Neural cell (in vitro differentiated cells): ENCODE results near the gene THRAP3. TPM values are rescaled to one million over a fixed set of nuclear protein-coding genes. Genes with fewer than 3 reads are reported as not detected.

ENCODE experiments used
- H2AFZ ChIP-seq: fragments of 200-600, 300-800 bp; sonication (generic), shearing (Covaris generic); 2 replicates; pipeline ENCODE4 v1.6.0; 2014; ENCODE audit warnings: low read depth, mild to moderate bottlenecking, antibody characterized with exemption, low read length, moderate library complexity
- H3F3A ChIP-seq: fragments of 200-600 bp; shearing (Covaris generic); 2 replicates; pipeline ENCODE4 v1.6.1; 2016; ENCODE audit warnings: mild to moderate bottlenecking, moderate library complexity, mixed read lengths, antibody characterized with exemption, low read length; ENCODE audit not compliant: insufficient read depth, poor library complexity, severe bottlenecking
- H3K27ac ChIP-seq: fragments of 200-600, 300-800 bp; sonication (generic), shearing (Covaris generic); 2 replicates; pipeline ENCODE4 v1.5.1; 2014; ENCODE audit warnings: mild to moderate bottlenecking, low read length, moderate library complexity
- H3K27me3 ChIP-seq: fragments of 300-800, 200-600 bp; sonication (generic), shearing (Covaris generic); 2 replicates; pipeline ENCODE4 v1.6.0; 2014; ENCODE audit warnings: mild to moderate bottlenecking, low read depth, low read length, moderate library complexity; ENCODE audit not compliant: insufficient read depth
- H3K36me3 ChIP-seq: fragments of 300-800, 200-600 bp; sonication (generic), shearing (Covaris generic); 2 replicates; pipeline ENCODE4 v1.5.1; 2014; ENCODE audit warnings: mild to moderate bottlenecking, antibody characterized with exemption, low read length, moderate library complexity; ENCODE audit not compliant: insufficient read depth
- H3K4me2 ChIP-seq: fragments of 300-800, 200-600 bp; sonication (generic), shearing (Covaris generic); 2 replicates; pipeline ENCODE4 v1.6.0; 2014; ENCODE audit warnings: mild to moderate bottlenecking, low read length
- H3K4me3 ChIP-seq: fragments of 300-800, 200-600 bp; sonication (generic), shearing (Covaris generic); 2 replicates; pipeline ENCODE4 v1.5.1; 2014; ENCODE audit warnings: mild to moderate bottlenecking, low read length, moderate library complexity
- H3K79me2 ChIP-seq: fragments of 200-600 bp; shearing (Covaris generic); replicated peaks from 2 replicates; pipeline ENCODE4 v1.6.0; 2014; ENCODE audit warnings: mild to moderate bottlenecking, low read length, moderate library complexity; ENCODE audit not compliant: insufficient read depth
- H3K9ac ChIP-seq: fragments of 300-800, 200-600 bp; sonication (generic), shearing (Covaris generic); 2 replicates; pipeline ENCODE4 v1.6.1; 2016; ENCODE audit warnings: mild to moderate bottlenecking, low read length, mixed read lengths
- H3K9me2 ChIP-seq: fragments of 200-600 bp; shearing (Covaris generic); 2 replicates; pipeline ENCODE4 v1.6.1; 2016; ENCODE audit warnings: mild to moderate bottlenecking, low read length, mixed read lengths; ENCODE audit not compliant: insufficient read depth
- H3K9me3 ChIP-seq: fragments of 200-600, 300-800 bp; sonication (generic), shearing (Covaris generic); 2 replicates; pipeline ENCODE4 v1.6.1; 2016; ENCODE audit warnings: mild to moderate bottlenecking, mixed run types, low read length, moderate library complexity, mixed read lengths
- H4K20me1 ChIP-seq: fragments of 200-600 bp; shearing (Covaris generic); 2 replicates; pipeline ENCODE4 v1.6.1; 2016; ENCODE audit warnings: mild to moderate bottlenecking, mixed run types; ENCODE audit not compliant: insufficient read depth
- EP300 ChIP-seq: fragments of 450-650 bp; conservative IDR thresholded peaks from 2 replicates; pipeline ENCODE4 v1.6.1; 2014; ENCODE audit warnings: antibody characterized with exemption, mild to moderate bottlenecking, moderate library complexity; ENCODE audit not compliant: poor library complexity, severe bottlenecking
- EZH2 ChIP-seq: fragments of 200-600, 300-800 bp; shearing (Covaris generic), sonication (generic); IDR thresholded peaks from 2 replicates; pipeline ENCODE4 v1.6.1; 2014; ENCODE audit warnings: antibody characterized with exemption, low read length, borderline replicate concordance, mild to moderate bottlenecking; ENCODE audit not compliant: insufficient read depth, poor library complexity, severe bottlenecking
- MXI1 ChIP-seq: fragments of 450-650 bp; conservative IDR thresholded peaks from 2 replicates; pipeline ENCODE4 v1.6.1; 2014; ENCODE audit warnings: antibody characterized with exemption, mild to moderate bottlenecking; ENCODE audit not compliant: poor library complexity, severe bottlenecking
- POLR2AphosphoS5 ChIP-seq: IDR thresholded peaks from 2 replicates; pipeline ENCODE4 v1.6.1; 2012
- RAD21 ChIP-seq: fragments of 450-650 bp; conservative IDR thresholded peaks from 2 replicates; pipeline ENCODE4 v1.6.1; 2014; ENCODE audit warnings: antibody characterized with exemption, mild to moderate bottlenecking, moderate library complexity
- SMC3 ChIP-seq: fragments of 450-650 bp; conservative IDR thresholded peaks from 2 replicates; pipeline ENCODE4 v1.6.1; 2014; ENCODE audit warnings: antibody characterized with exemption, mild to moderate bottlenecking, moderate library complexity; ENCODE audit not compliant: poor library complexity
- TAF1 ChIP-seq: IDR thresholded peaks from 2 replicates; pipeline ENCODE4 v1.6.1; 2012; ENCODE audit warnings: low read depth
- polyA plus RNA-seq: library from polyadenylated mRNA; depleted of rRNA; stranded (reverse); fragments of >200 nt; gene quantifications from 2 replicates; pipeline ENCODE4 v1.2.3, GENCODE V29; 2014
- TF ChIP-seq, protein P1 (sequence below): IDR thresholded peaks from 2 replicates; pipeline ENCODE4 v1.6.1; 2012; ENCODE audit warnings: borderline replicate concordance
- TF ChIP-seq, protein P2 (sequence below): fragments of 450-650 bp; IDR thresholded peaks from 2 replicates; pipeline ENCODE4 v1.5.1; 2014; ENCODE audit warnings: antibody characterized with exemption, mild to moderate bottlenecking, moderate library complexity; ENCODE audit not compliant: poor library complexity, severe bottlenecking

The THRAP3 gene
- polyA plus RNA-seq, 1 donor from 2014 or later: 54.4 TPM

DNA sequence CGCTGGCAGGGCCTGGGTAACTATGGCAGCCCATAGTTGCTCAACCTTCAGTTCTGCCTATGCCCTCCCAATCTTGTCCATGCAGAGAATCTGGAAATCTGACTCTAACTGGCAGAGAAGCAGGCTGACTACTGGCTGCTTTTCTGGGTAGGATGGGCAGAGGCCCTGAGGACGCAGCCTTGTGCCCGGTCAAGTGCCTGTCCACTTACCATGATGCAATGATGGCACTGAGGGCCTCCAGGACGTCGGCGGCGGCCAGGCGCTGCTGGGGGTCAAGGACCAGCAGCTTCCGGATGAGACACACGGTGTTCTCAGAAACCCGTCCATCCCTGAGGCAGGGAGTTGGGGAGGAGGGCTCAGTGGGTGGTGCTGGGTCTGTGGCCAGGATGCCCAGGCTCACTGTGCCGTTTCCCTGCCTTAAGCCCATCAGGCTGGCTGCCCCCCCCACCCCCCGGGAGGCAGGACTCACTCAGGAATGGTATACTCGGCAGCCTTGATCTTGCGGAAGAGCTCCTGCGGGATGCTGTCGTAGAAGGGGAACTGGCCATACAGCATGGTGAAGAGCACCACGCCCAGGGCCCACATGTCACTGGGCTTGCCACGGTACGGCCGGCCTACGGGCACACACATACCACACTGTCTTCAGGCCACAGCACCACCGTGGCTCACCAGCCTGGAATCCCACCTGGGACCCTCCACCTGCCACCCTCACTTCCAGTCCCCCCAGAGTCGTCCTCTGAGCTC lies 119.6 kb downstream of the THRAP3 start:
- no peaks in the 10 kb centered on the region for H3K79me2 ChIP-seq
- TF ChIP-seq TAF1 (no peak), POLR2AphosphoS5 (no peak), RAD21 (no peak), EZH2 (no peak), SMC3 (no peak)
- TF ChIP-seq, protein P1, sequence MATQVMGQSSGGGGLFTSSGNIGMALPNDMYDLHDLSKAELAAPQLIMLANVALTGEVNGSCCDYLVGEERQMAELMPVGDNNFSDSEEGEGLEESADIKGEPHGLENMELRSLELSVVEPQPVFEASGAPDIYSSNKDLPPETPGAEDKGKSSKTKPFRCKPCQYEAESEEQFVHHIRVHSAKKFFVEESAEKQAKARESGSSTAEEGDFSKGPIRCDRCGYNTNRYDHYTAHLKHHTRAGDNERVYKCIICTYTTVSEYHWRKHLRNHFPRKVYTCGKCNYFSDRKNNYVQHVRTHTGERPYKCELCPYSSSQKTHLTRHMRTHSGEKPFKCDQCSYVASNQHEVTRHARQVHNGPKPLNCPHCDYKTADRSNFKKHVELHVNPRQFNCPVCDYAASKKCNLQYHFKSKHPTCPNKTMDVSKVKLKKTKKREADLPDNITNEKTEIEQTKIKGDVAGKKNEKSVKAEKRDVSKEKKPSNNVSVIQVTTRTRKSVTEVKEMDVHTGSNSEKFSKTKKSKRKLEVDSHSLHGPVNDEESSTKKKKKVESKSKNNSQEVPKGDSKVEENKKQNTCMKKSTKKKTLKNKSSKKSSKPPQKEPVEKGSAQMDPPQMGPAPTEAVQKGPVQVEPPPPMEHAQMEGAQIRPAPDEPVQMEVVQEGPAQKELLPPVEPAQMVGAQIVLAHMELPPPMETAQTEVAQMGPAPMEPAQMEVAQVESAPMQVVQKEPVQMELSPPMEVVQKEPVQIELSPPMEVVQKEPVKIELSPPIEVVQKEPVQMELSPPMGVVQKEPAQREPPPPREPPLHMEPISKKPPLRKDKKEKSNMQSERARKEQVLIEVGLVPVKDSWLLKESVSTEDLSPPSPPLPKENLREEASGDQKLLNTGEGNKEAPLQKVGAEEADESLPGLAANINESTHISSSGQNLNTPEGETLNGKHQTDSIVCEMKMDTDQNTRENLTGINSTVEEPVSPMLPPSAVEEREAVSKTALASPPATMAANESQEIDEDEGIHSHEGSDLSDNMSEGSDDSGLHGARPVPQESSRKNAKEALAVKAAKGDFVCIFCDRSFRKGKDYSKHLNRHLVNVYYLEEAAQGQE: no peak
- TF ChIP-seq, protein P2, sequence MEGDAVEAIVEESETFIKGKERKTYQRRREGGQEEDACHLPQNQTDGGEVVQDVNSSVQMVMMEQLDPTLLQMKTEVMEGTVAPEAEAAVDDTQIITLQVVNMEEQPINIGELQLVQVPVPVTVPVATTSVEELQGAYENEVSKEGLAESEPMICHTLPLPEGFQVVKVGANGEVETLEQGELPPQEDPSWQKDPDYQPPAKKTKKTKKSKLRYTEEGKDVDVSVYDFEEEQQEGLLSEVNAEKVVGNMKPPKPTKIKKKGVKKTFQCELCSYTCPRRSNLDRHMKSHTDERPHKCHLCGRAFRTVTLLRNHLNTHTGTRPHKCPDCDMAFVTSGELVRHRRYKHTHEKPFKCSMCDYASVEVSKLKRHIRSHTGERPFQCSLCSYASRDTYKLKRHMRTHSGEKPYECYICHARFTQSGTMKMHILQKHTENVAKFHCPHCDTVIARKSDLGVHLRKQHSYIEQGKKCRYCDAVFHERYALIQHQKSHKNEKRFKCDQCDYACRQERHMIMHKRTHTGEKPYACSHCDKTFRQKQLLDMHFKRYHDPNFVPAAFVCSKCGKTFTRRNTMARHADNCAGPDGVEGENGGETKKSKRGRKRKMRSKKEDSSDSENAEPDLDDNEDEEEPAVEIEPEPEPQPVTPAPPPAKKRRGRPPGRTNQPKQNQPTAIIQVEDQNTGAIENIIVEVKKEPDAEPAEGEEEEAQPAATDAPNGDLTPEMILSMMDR: no peak
- no peaks in the 10 kb centered on the region for H3F3A ChIP-seq
- no peaks in the 10 kb centered on the region for H3K27me3 ChIP-seq
- no peak overlapping the region for H2AFZ ChIP-seq
- H3K9ac ChIP-seq: no peak overlapping the region
- peaks cover 5% of the 10 kb centered on the region for H3K36me3 ChIP-seq
- H3K4me3 ChIP-seq: no peak overlapping the region
- H3K9me2 ChIP-seq: no peaks in the 10 kb centered on the region
- no peaks in the 10 kb centered on the region for H4K20me1 ChIP-seq
- H3K4me2 ChIP-seq: no peak overlapping the region
- no peak overlapping the region for H3K27ac ChIP-seq
- H3K9me3 ChIP-seq: no peaks in the 10 kb centered on the region

DNA sequence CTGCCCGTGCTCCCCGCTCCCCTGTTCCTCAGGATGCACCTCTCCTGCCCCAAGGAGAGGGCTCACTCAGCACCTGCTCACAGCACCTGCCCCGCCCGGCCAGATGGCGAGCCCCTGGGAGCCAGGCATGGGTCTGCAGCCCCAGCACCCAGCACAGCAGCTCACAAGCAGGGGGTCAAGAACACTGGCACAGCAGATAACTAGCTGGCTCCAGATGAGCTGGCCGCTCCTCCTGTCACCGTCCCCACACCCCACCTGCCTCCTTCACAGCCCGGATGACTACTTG lies 120.1 kb downstream of the THRAP3 start:
- H3K4me3 ChIP-seq: no peak overlapping the region
- no peaks in the 10 kb centered on the region for H3K9me3 ChIP-seq
- no peak overlapping the region for H2AFZ ChIP-seq
- no peaks in the 10 kb centered on the region for H3K9me2 ChIP-seq
- H3F3A ChIP-seq: no peaks in the 10 kb centered on the region
- H3K4me2 ChIP-seq: no peak overlapping the region
- no peaks in the 10 kb centered on the region for H3K79me2 ChIP-seq
- no peak overlapping the region for H3K27ac ChIP-seq
- H3K36me3 ChIP-seq: peaks cover 5% of the 10 kb centered on the region
- H4K20me1 ChIP-seq: no peaks in the 10 kb centered on the region
- H3K27me3 ChIP-seq: no peaks in the 10 kb centered on the region
- no peak overlapping the region for H3K9ac ChIP-seq
- TF ChIP-seq MXI1 (no peak), RAD21 (no peak), TAF1 (no peak), POLR2AphosphoS5 (no peak), EZH2 (no peak), SMC3 (no peak), EP300 (no peak)
- TF ChIP-seq, protein P2: no peak
- TF ChIP-seq, protein P1: no peak
